Mesenchymal stem cell (in vitro differentiated cells and primary cell): Measurements from ENCODE around the gene MAPKAP1.
"Not testable (repeated sequence)": the region's sequence is repeated elsewhere in the genome, so short reads cannot be mapped to it uniquely, and the experiment has no call there.

Experiments
- DNase-seq: peaks from one replicate; pipeline ENCODE4 v3.0.0-alpha.2; 2013
- H2AFZ ChIP-seq: one replicate; pipeline ENCODE4 v1.6.1; 2013; ENCODE audit warnings: low read depth, mild to moderate bottlenecking, control low read depth, inconsistent platforms, low read length, moderate library complexity
- H2AK5ac ChIP-seq: 2 replicates; pipeline ENCODE4 v1.6.1; 2013; ENCODE audit warnings: low read length, moderate library complexity, mild to moderate bottlenecking, inconsistent platforms; ENCODE audit not compliant: severe bottlenecking
- H2BK120ac ChIP-seq: one replicate; pipeline ENCODE4 v1.6.1; 2013; ENCODE audit warnings: low read depth, mild to moderate bottlenecking, inconsistent platforms, low read length, moderate library complexity
- H2BK12ac ChIP-seq, 2 experiments: one replicate each; pipeline ENCODE4 v1.6.1; 2013; ENCODE audit warnings: inconsistent platforms in 2 of 2, low read length in 2 of 2, mild to moderate bottlenecking in 2 of 2, moderate library complexity in 2 of 2, control low read depth in 1 of 2
- H2BK15ac ChIP-seq: one replicate; pipeline ENCODE4 v1.6.1; 2013; ENCODE audit warnings: mild to moderate bottlenecking, low read depth, inconsistent platforms; ENCODE audit not compliant: poor library complexity, severe bottlenecking
- H2BK5ac ChIP-seq: 2 replicates; pipeline ENCODE4 v1.6.1; 2013; ENCODE audit warnings: low read depth, mild to moderate bottlenecking, low read length, control low read depth, inconsistent platforms; ENCODE audit not compliant: poor library complexity, severe bottlenecking
- H3K14ac ChIP-seq, 2 experiments: one replicate each; pipeline ENCODE4 v1.6.1; 2013; ENCODE audit warnings: inconsistent platforms in 2 of 2, low read length in 2 of 2, control low read depth in 1 of 2, mild to moderate bottlenecking in 1 of 2, moderate library complexity in 1 of 2
- H3K18ac ChIP-seq, 2 experiments: one replicate each; pipeline ENCODE4 v1.6.1; 2013; ENCODE audit warnings: inconsistent platforms in 2 of 2, low read length in 2 of 2, control low read depth in 1 of 2, low read depth in 1 of 2, mild to moderate bottlenecking in 1 of 2
- H3K23ac ChIP-seq, 2 experiments: one replicate each; pipeline ENCODE4 v1.6.1; 2013; ENCODE audit warnings: inconsistent platforms in 2 of 2, low read length in 2 of 2, mild to moderate bottlenecking in 2 of 2, moderate library complexity in 2 of 2, control low read depth in 1 of 2
- H3K27ac ChIP-seq: 2 replicates; pipeline ENCODE4 v1.5.1; 2013; ENCODE audit warnings: mild to moderate bottlenecking, moderate library complexity, low read length, control low read depth, inconsistent platforms; ENCODE audit not compliant: poor library complexity, severe bottlenecking
- H3K27me3 ChIP-seq, 2 experiments: 2 replicates each; pipeline versions ENCODE4 v1.6.1 to v1.7.0; 2013; ENCODE audit warnings: low read length in 2 of 2, mild to moderate bottlenecking in 2 of 2, moderate library complexity in 2 of 2, control low read depth in 1 of 2, inconsistent platforms in 1 of 2; ENCODE audit not compliant: control insufficient read depth in 1 of 2, insufficient read depth in 1 of 2
- H3K36me3 ChIP-seq, 2 experiments: 2 replicates each; pipeline versions ENCODE4 v1.6.1 to v1.7.0; 2013; ENCODE audit warnings: low read length in 2 of 2, control low read depth in 1 of 2, inconsistent platforms in 1 of 2, low read depth in 1 of 2, mild to moderate bottlenecking in 1 of 2; ENCODE audit not compliant: insufficient read depth in 2 of 2, control insufficient read depth in 1 of 2
- H3K4ac ChIP-seq, 2 experiments: one replicate each; pipeline ENCODE4 v1.6.1; 2013; ENCODE audit warnings: inconsistent platforms in 2 of 2, low read length in 2 of 2, mild to moderate bottlenecking in 2 of 2, moderate library complexity in 2 of 2, control low read depth in 1 of 2, low read depth in 1 of 2
- H3K4me1 ChIP-seq: 2 replicates; pipeline ENCODE4 v1.6.1; 2013; ENCODE audit warnings: low read depth, low read length, control low read depth; ENCODE audit not compliant: control insufficient read depth, insufficient read depth
- H3K4me2 ChIP-seq: 2 replicates; pipeline ENCODE4 v1.6.1; 2013; ENCODE audit warnings: low read length, mild to moderate bottlenecking, inconsistent platforms; ENCODE audit not compliant: poor library complexity, severe bottlenecking
- H3K4me3 ChIP-seq, 2 experiments: 2 replicates each; pipeline versions ENCODE4 v1.5.1 to v1.7.0; 2013; ENCODE audit warnings: low read length in 2 of 2, mild to moderate bottlenecking in 2 of 2, control low read depth in 1 of 2, low read depth in 1 of 2; ENCODE audit not compliant: insufficient read depth in 1 of 2
- H3K79me1 ChIP-seq: replicated peaks from 2 replicates; pipeline ENCODE4 v1.6.1; 2013; ENCODE audit warnings: mild to moderate bottlenecking, control low read depth, low read length, inconsistent platforms; ENCODE audit not compliant: poor library complexity, severe bottlenecking
- H3K9ac ChIP-seq: 2 replicates; pipeline ENCODE4 v1.7.0; 2013; ENCODE audit warnings: mild to moderate bottlenecking, low read length, moderate library complexity
- H3K9me3 ChIP-seq: 2 replicates; pipeline ENCODE4 v1.7.0; 2013; ENCODE audit warnings: mild to moderate bottlenecking, low read length; ENCODE audit not compliant: control insufficient read depth
- H4K8ac ChIP-seq: one replicate; pipeline ENCODE4 v1.6.1; 2013; ENCODE audit warnings: inconsistent platforms, mild to moderate bottlenecking, low read length, moderate library complexity
- H4K91ac ChIP-seq: one replicate; pipeline ENCODE4 v1.6.1; 2013; ENCODE audit warnings: mild to moderate bottlenecking, low read length, inconsistent platforms
- WGBS: methylation state at CpG from one replicate; pipeline ENCODE4 v1.1.7; 2013; ENCODE audit warnings: mixed read lengths; 5-methylcytosine and 5-hydroxymethylcytosine counted together

Gene MAPKAP1

DNA sequence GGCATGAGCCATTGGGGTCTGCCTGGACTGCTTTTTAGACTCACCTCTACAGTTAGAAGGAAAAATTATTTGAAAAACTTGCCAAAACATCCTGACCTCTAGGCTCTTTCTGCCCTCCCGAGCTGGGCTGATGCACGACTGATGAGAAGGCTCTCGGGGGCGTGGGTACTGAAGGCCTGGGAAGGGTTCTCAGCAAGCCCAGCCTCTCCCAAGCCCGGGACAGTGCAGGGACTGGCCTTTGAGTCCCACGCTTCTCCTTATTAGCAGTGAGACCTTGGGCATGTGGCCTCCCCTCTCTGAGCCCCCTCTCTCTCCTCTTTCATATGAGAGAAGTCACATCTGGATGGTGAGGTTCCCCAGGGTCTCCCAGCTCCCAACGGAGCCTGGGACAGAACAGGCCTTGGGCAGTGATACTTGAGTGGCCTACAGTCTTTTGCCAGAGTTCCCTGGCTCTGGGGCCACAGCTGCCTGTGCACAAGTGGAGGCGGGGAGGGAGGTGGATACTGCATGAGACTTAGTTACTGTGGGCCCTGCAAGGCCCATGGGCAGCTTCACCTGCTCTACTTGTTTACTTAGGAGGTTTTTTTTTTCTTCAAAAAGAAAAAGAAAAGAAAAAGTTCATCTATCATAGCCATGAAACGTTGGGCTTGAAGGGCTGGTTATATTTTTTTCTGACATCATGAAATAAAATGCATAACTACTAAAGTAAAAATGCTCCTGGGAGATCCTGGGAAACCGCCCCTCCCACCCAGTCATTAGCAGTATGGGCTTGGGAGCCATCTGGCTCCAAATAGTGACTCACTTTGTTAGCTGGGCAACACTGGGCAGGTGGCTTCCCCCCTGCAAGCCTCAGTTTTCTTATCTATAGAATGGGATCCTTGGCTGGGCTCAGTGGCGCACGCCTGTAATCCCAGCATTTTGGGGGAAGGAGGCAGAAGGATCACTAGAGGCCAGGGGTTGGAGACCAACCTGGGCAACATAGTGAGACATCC, 306.0 kb downstream of the MAPKAP1 start:
- WGBS: 81% methylated on average over 9 of the region's 12 CpGs
- Histone ChIP-seq H2AFZ (no peak overlapping the region), H2BK12ac (no peak overlapping the region), H2BK120ac (no peak overlapping the region), H3K4ac (no peak overlapping the region), H3K9me3 (no peaks in the 10 kb centered on the region), H3K79me1 (no peaks in the 10 kb centered on the region), H2BK5ac (no peak overlapping the region), H4K8ac (no peak overlapping the region), H3K4me1 (no peaks in the 10 kb centered on the region), H3K27me3 (no peaks in the 10 kb centered on the region), H2BK15ac (no peak overlapping the region), H3K9ac (no peak overlapping the region), H3K23ac (no peak overlapping the region), H3K27ac (no peak overlapping the region), H3K4me2 (no peak overlapping the region), H3K18ac (no peak overlapping the region), H2AK5ac (no peak overlapping the region), H4K91ac (no peak overlapping the region), H3K14ac (no peak overlapping the region), H3K4me3 (no peak overlapping the region), H3K36me3 (no peaks in the 10 kb centered on the region)
- no peak for DNase-seq

DNA sequence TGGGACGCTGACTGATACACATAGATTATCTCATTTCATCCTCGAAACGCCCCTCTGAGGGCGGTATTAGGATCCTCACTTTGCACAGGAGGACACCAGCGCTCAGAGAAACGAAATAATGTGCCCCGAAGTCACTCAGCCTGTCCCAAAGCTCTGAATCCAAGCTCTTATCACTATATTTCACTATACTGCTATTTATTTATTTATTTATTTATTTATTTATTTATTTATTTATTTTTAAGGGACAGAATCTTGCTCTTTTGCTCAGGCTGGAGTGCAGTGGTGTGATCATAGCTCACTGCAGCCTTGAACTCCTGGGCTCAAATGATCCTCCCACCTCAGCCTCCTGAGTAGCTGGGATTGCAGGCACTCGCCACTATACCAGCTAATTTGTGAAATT, 306.8 kb downstream of the MAPKAP1 start:
- not testable (repeated sequence) for H4K91ac ChIP-seq, H3K18ac ChIP-seq, H2AFZ ChIP-seq, H2BK15ac ChIP-seq, H3K36me3 ChIP-seq, DNase-seq, H3K4me1 ChIP-seq, H3K23ac ChIP-seq, H3K14ac ChIP-seq, H3K4me3 ChIP-seq, H2AK5ac ChIP-seq, H3K9ac ChIP-seq, H3K9me3 ChIP-seq, H3K27ac ChIP-seq, H3K4me2 ChIP-seq, H3K27me3 ChIP-seq, H2BK5ac ChIP-seq, H4K8ac ChIP-seq, H3K79me1 ChIP-seq, H2BK12ac ChIP-seq, H2BK120ac ChIP-seq, H3K4ac ChIP-seq
- 95% methylated on average over 7 of the region's 8 CpGs for WGBS

DNA sequence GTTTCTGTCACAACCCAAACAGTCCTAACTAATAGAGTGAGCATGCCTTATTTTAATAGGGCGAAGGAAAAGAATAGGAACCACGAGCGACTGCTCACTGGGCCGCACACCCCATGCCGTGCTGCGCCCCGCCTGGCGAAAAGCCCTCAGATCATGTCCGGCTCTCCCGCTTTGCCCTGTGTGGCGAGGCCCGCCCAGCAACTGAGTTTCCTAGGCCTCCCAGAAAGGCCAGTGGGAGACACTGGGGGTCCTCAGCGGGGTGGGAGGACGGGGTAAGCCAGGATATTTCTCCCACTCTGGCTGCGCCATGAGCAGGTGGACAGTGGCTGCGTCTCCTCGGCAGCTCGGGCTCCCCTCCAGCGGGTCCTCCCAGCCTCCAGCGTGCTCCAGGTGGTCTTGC, 307.3 kb downstream of the MAPKAP1 start:
- no peaks in the 10 kb centered on the region for H3K79me1 ChIP-seq
- 92% methylated on average over 20 of the region's 20 CpGs for whole genome bisulfite sequencing
- H3K23ac ChIP-seq: no peak overlapping the region
- no peak overlapping the region for H3K4me3 ChIP-seq
- H3K36me3 ChIP-seq: no peaks in the 10 kb centered on the region
- no peak overlapping the region for H3K9ac ChIP-seq
- no peak overlapping the region for H3K27ac ChIP-seq
- no peak overlapping the region for H3K14ac ChIP-seq
- no peak overlapping the region for H2BK5ac ChIP-seq
- H4K91ac ChIP-seq: no peak overlapping the region
- no peak overlapping the region for H3K18ac ChIP-seq
- H3K9me3 ChIP-seq: no peaks in the 10 kb centered on the region
- no peak overlapping the region for H2BK120ac ChIP-seq
- H3K4me2 ChIP-seq: no peak overlapping the region
- H2AFZ ChIP-seq: no peak overlapping the region
- no peak overlapping the region for H2AK5ac ChIP-seq
- no peak overlapping the region for H3K4ac ChIP-seq
- H4K8ac ChIP-seq: no peak overlapping the region
- H3K27me3 ChIP-seq: no peaks in the 10 kb centered on the region
- H2BK12ac ChIP-seq: no peak overlapping the region
- no peak for DNase-seq
- H2BK15ac ChIP-seq: no peak overlapping the region
- no peaks in the 10 kb centered on the region for H3K4me1 ChIP-seq

DNA sequence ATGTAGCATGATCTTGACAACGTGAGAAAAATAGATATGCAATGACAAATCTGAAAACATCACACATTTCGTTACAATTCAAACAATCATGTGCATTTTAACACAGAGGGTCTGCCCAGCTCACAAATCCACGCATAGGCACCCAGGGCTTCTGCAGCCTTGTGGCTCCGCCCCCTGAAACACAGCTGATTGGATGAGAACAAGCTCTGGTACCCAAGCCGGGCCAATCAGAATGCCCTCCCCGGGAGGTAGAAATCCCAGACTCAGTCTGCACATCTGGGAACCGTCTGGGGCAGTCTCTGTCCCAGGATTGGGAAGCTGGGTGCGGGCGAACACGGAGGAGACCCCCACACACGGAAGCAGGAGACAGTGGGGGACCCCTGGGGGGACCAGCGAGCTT, 307.8 kb downstream of the MAPKAP1 start:
- H3K36me3 ChIP-seq: no peaks in the 10 kb centered on the region
- H4K91ac ChIP-seq: no peak overlapping the region
- H3K27me3 ChIP-seq: no peaks in the 10 kb centered on the region
- H2BK15ac ChIP-seq: no peak overlapping the region
- WGBS: 88% methylated on average over 12 of the region's 12 CpGs
- no peak overlapping the region for H2BK5ac ChIP-seq
- no peak overlapping the region for H3K14ac ChIP-seq
- H2AFZ ChIP-seq: no peak overlapping the region
- H3K79me1 ChIP-seq: no peaks in the 10 kb centered on the region
- no peak overlapping the region for H3K4me3 ChIP-seq
- H3K4me2 ChIP-seq: no peak overlapping the region
- no peak overlapping the region for H3K18ac ChIP-seq
- no peak overlapping the region for H3K4ac ChIP-seq
- no peaks in the 10 kb centered on the region for H3K9me3 ChIP-seq
- DNase-seq: no peak
- no peak overlapping the region for H2BK120ac ChIP-seq
- H3K9ac ChIP-seq: no peak overlapping the region
- no peak overlapping the region for H3K27ac ChIP-seq
- no peak overlapping the region for H2BK12ac ChIP-seq
- no peak overlapping the region for H2AK5ac ChIP-seq
- H3K4me1 ChIP-seq: no peaks in the 10 kb centered on the region
- H3K23ac ChIP-seq: no peak overlapping the region
- H4K8ac ChIP-seq: no peak overlapping the region
